K562 (cell line): ENCODE measurements around the gene GLT1D1. TPM values are rescaled to one million over a fixed set of nuclear protein-coding genes. Genes with fewer than 3 reads are reported as not detected.

Experiments used
- ATAC-seq: fragments of 200-7000 bp; cut with Tn5 transposase; 3 replicates; pipeline ENCODE4 v1.9.1; 2020; ENCODE audit warnings: moderate library complexity
- BruUV-seq: library from RNA; stranded (reverse); fragments of 400-500 nt; replicated peaks from 2 replicates; lab custom pipeline; 2021; lab: Mats Ljungman, UMichigan
- CTCF ChIA-PET: fragments of 300-600 bp; formaldehyde crosslinking; extraction: SDS; loops from one replicate; lab custom pipeline; 2021; ENCODE audit warnings: low intra/inter-chr PET ratio; lab: Yijun Ruan, JAX
- POLR2A ChIA-PET: fragments of 300-600, 350-650 bp; sonication (Branson Sonifier 250); formaldehyde crosslinking; extraction: SDS; loops from one replicate; lab custom pipeline; 2021; ENCODE audit warnings: antibody characterized with exemption, inconsistent platforms; lab: Yijun Ruan, JAX
- DNase-seq, 4 experiments: peaks; one replicate each; pipeline versions ENCODE4 v3.0.0 to v3.0.0-alpha.2; 2011 to 2018; ENCODE audit warnings: low spot score in 3 of 4, mixed read lengths in 3 of 4; ENCODE audit errors: extremely low read depth in 1 of 4
- FAIRE-seq: peaks from 2 replicates; lab custom pipeline; 2011; peaks lifted over from hg19 to GRCh38; lab: Jason Lieb, UNC
- H2AFZ ChIP-seq: 2 replicates; pipeline ENCODE4 v1.6.0; 2011; ENCODE audit warnings: low read depth, low read length, control low read depth, inconsistent platforms
- H3K27ac ChIP-seq: fragments of 200-600 bp; 3 replicates; pipeline ENCODE4 v1.8.0; 2011; ENCODE audit warnings: low read depth, mild to moderate bottlenecking, control low read depth, inconsistent platforms, low read length, moderate library complexity, mixed read lengths; ENCODE audit errors: extremely low read depth
- H3K27me3 ChIP-seq, 2 experiments: fragments of 300-600 bp in 1 of 2; 2 replicates in 1 of 2; 3 replicates in 1 of 2; pipeline versions ENCODE4 v1.6.0 to v1.8.0; 2011; ENCODE audit warnings: inconsistent platforms in 2 of 2, low read length in 2 of 2, mild to moderate bottlenecking in 1 of 2, mixed read lengths in 1 of 2, moderate library complexity in 1 of 2; ENCODE audit not compliant: control insufficient read depth in 2 of 2, insufficient read depth in 2 of 2
- H3K36me3 ChIP-seq: fragments of 300-600 bp; 3 replicates; pipeline ENCODE4 v1.8.0; 2011; ENCODE audit warnings: mild to moderate bottlenecking, low read length, inconsistent platforms; ENCODE audit not compliant: control insufficient read depth, insufficient read depth
- H3K4me1 ChIP-seq, 2 experiments: fragments of 200-600 bp in 1 of 2; replicated peaks in 1 of 2; 2 replicates in 1 of 2; 3 replicates in 1 of 2; pipeline versions ENCODE4 v1.5.1 to v1.8.0; 2011; ENCODE audit warnings: inconsistent platforms in 2 of 2, low read length in 2 of 2, mild to moderate bottlenecking in 1 of 2, mixed read lengths in 1 of 2, moderate library complexity in 1 of 2; ENCODE audit not compliant: control insufficient read depth in 2 of 2, insufficient read depth in 2 of 2
- H3K4me2 ChIP-seq: 2 replicates; pipeline ENCODE4 v1.6.1; 2011; ENCODE audit warnings: low read length, control low read depth, inconsistent platforms, mixed read lengths; ENCODE audit not compliant: insufficient read depth
- H3K4me3 ChIP-seq: fragments of 200-600 bp; sonication (generic), shearing (Covaris generic); 2 replicates; pipeline ENCODE4 v1.5.1; 2016; ENCODE audit warnings: control low read depth, inconsistent platforms
- H3K79me2 ChIP-seq: fragments of 200-600 bp; 3 replicates; pipeline ENCODE4 v1.8.0; 2011; ENCODE audit warnings: low read length, inconsistent platforms; ENCODE audit not compliant: control insufficient read depth, insufficient read depth
- H3K9ac ChIP-seq, 2 experiments: 2 replicates each; pipeline versions ENCODE4 v1.6.0 to v1.6.1; 2011; ENCODE audit warnings: low read depth in 2 of 2, low read length in 2 of 2, control low read depth in 1 of 2, inconsistent platforms in 1 of 2, mild to moderate bottlenecking in 1 of 2, mixed read lengths in 1 of 2; ENCODE audit not compliant: insufficient read depth in 1 of 2
- H3K9me1 ChIP-seq: one replicate; pipeline ENCODE4 v1.6.0; 2011; ENCODE audit warnings: inconsistent platforms, mild to moderate bottlenecking, low read length, moderate library complexity; ENCODE audit not compliant: control insufficient read depth, insufficient read depth
- H3K9me3 ChIP-seq: replicated peaks from 2 replicates; pipeline ENCODE4 v1.5.1; 2011; ENCODE audit warnings: low read depth, low read length, inconsistent platforms; ENCODE audit not compliant: control insufficient read depth, insufficient read depth
- H4K20me1 ChIP-seq: replicated peaks from 2 replicates; pipeline ENCODE4 v1.6.1; 2011; ENCODE audit warnings: low read length, inconsistent platforms, mixed read lengths; ENCODE audit not compliant: control insufficient read depth, insufficient read depth
- DIDO1 ChIP-seq: fragments of 450-650 bp; IDR thresholded peaks from 2 replicates; pipeline ENCODE4 v1.6.1; 2016; ENCODE audit warnings: low read depth, missing biosample characterization, missing genetic modification characterization
- ILK ChIP-seq: fragments of 450-650 bp; IDR thresholded peaks from 2 replicates; pipeline ENCODE4 v1.6.1; 2016; ENCODE audit warnings: missing genetic modification characterization, low read depth, mild to moderate bottlenecking, missing compliant biosample characterization, moderate library complexity, borderline replicate concordance
- MAFF ChIP-seq: IDR thresholded peaks from 2 replicates; pipeline ENCODE4 v1.6.1; 2012; ENCODE audit warnings: low read length, improper control_type of control experiment
- SPI1 ChIP-seq: IDR thresholded peaks from 2 replicates; pipeline ENCODE4 v1.6.1; 2011; ENCODE audit warnings: low read depth, low read length, control low read depth, borderline replicate concordance
- STAT5A ChIP-seq: IDR thresholded peaks from 2 replicates; pipeline ENCODE4 v1.6.1; 2012; ENCODE audit warnings: low read length, inconsistent platforms, borderline replicate concordance
- WGBS: fragments of 100-300 bp; shearing (Covaris generic); methylation state at CpG from one replicate; pipeline ENCODE4 v1.1.6; 2016; ENCODE audit warnings: low coverage, mixed read lengths; ENCODE audit not compliant: insufficient coverage; ENCODE audit errors: missing lambda C conversion rate; 5-methylcytosine and 5-hydroxymethylcytosine counted together
- in situ Hi-C: fragments of 300-500 bp; cut with MboI; formaldehyde crosslinking; loops from 4 replicates; pipeline ENCODE4 v1.15.0; 2018; ENCODE audit warnings: inconsistent platforms, mixed read lengths
- intact Hi-C: fragments of 100-400 bp; cut with micrococcal nuclease; formaldehyde crosslinking; loops from 2 replicates; pipeline ENCODE4 v1.14.2; 2022
- polyA plus RNA-seq, 8 experiments: library from polyadenylated mRNA; depleted of rRNA in 4 of 8; stranded (reverse) in 5 of 8; unstranded in 3 of 8; fragments of >200 nt; fragmentation: Nextera tagmentation in 2 of 8; fragmentation: Illumina TruSeq in 1 of 8; extraction: Ambion mirVana in 2 of 8; extraction: Trizol in 1 of 8; gene quantifications; 2 replicates each; pipeline versions ENCODE4 v1.2.1 to v1.2.3, GENCODE V29; 2011 to 2014; ENCODE audit warnings: inconsistent platforms in 1 of 8, missing spikeins in 1 of 8
- total RNA-seq, 7 experiments: library from RNA; depleted of rRNA in 6 of 7; stranded (reverse); fragments of >200 nt in 6 of 7; fragmentation: Illumina TruSeq in 2 of 7; extraction: Trizol in 2 of 7; gene quantifications; 2 replicates each; pipeline versions ENCODE4 v1.2.1 to v1.2.3, GENCODE V29; 2011 to 2021; ENCODE audit warnings: low replicate concordance in 1 of 7

GLT1D1 gene
- total and polyA plus RNA-seq, 9 of the 15 experiments (the other 6 are each of a cell fraction or from before 2014, with no cell fraction given), result 0.04 TPM; not detected in 8

- DNase-seq (no peak), FAIRE-seq (no peak), ATAC-seq (no peak)
- Histone ChIP-seq H3K36me3 (no peaks in the 10 kb centered on the region), H3K9ac (no peak overlapping the region), H2AFZ (no peak overlapping the region), H4K20me1 (peaks cover 5% of the 10 kb centered on the region; the same call in 1 of the 2 replicates), H3K4me2 (no peak overlapping the region), H3K79me2 (no peaks in the 10 kb centered on the region), H3K27ac (no peak overlapping the region), H3K4me3 (no peak overlapping the region), H3K9me3 (no peaks in the 10 kb centered on the region), H3K27me3 (peaks cover 3 to 41% of the 10 kb centered on the region in 2 experiments; a peak in 3 of 5 replicates), H3K4me1 (no peaks in the 10 kb centered on the region), H3K9me1 (no peaks in the 10 kb centered on the region)
- in situ Hi-C loops, result no loop called here
- no TSS peak for BruUV-seq
- WGBS, result 2% methylated on average over 5 of the region's 6 CpGs
- TF ChIP-seq SPI1 (peak; percentile 27; the same call in 1 of the 2 replicates), STAT5A (no peak)
- intact Hi-C loops, result no loop called here
- POLR2A ChIA-PET, result no interaction called here
- CTCF ChIA-PET, result no interaction called here
Observed at GRCh38 chr12:128966203-128966810, 113.0 kb downstream of the GLT1D1 start.

- no peak overlapping the region for H3K27ac ChIP-seq
- 3% methylated on average over 4 of the region's 8 CpGs for WGBS
- H3K9ac ChIP-seq, result no peak overlapping the region
- H3K27me3 ChIP-seq, result peaks cover 3 to 39% of the 10 kb centered on the region in 2 experiments; a peak in 3 of 5 replicates
- CTCF ChIA-PET, result interaction anchor here (0.6 kb wide), 1 partner anchor 943 kb away, joined by 3 read pairs; no protein-coding TSS in a partner anchor
- H3K36me3 ChIP-seq, result no peaks in the 10 kb centered on the region
- H3K9me1 ChIP-seq, result no peaks in the 10 kb centered on the region
- in situ Hi-C loops, result no loop called here
- no peaks in the 10 kb centered on the region for H3K4me1 ChIP-seq
- intact Hi-C loops, result no loop called here
- no peak overlapping the region for H2AFZ ChIP-seq
- no peaks in the 10 kb centered on the region for H3K9me3 ChIP-seq
- no peak for ATAC-seq
- POLR2A ChIA-PET, result no interaction called here
- H3K4me3 ChIP-seq, result no peak overlapping the region
- BruUV-seq, result no TSS peak
- DNase-seq, result no peak
- TF ChIP-seq DIDO1 (tag), result no peak
- no peak for TF ChIP-seq MAFF
- no peak for TF ChIP-seq ILK
- H3K4me2 ChIP-seq, result no peak overlapping the region
- H4K20me1 ChIP-seq, result peaks cover 3% of the 10 kb centered on the region; the same call in 1 of the 2 replicates
- no peaks in the 10 kb centered on the region for H3K79me2 ChIP-seq
- no peak for FAIRE-seq
Observed at GRCh38 chr12:128968668-128969067, 115.4 kb downstream of the GLT1D1 start.
